Prostate gland (tissue), 2 donors: ENCODE data around the gene TLR3.

ENCODE experiments used
- POLR2A ChIP-seq: fragments of 450-650 bp; IDR thresholded peaks from one replicate; pipeline ENCODE4 v1.6.1; 2016; ENCODE audit warnings: antibody characterized with exemption, mild to moderate bottlenecking
- TF ChIP-seq, protein P1 (sequence below), 4 experiments: fragments of 200-600 bp in 2 of 4; fragments of 450-650 bp in 2 of 4; sonication (generic) in 2 of 4; IDR thresholded peaks; 1 replicate in 3 of 4; 2 replicates in 1 of 4; pipeline ENCODE4 v1.5.1; 2016 to 2019; ENCODE audit warnings: antibody characterized with exemption in 4 of 4, mild to moderate bottlenecking in 2 of 4, moderate library complexity in 2 of 4

DNA sequence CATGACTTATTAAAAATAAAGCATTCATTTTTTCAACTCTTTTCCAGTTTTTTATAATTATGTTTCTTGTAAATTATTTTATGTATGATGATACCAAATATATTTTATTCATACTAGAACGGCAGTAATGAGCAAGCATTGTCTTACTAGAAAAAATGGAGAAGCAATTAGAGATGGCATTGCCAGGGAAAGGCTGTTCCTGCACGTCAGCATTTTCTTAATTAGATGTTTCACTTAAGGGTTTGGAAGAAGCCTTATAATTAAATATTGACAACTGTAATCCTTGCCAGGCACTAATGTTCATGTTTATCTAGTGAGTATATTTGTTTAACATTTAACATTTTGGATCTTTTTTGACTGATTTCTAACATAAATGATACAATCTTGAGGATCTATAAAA, 52.1 kb downstream of the TLR3 start:
- TF ChIP-seq, protein P1, sequence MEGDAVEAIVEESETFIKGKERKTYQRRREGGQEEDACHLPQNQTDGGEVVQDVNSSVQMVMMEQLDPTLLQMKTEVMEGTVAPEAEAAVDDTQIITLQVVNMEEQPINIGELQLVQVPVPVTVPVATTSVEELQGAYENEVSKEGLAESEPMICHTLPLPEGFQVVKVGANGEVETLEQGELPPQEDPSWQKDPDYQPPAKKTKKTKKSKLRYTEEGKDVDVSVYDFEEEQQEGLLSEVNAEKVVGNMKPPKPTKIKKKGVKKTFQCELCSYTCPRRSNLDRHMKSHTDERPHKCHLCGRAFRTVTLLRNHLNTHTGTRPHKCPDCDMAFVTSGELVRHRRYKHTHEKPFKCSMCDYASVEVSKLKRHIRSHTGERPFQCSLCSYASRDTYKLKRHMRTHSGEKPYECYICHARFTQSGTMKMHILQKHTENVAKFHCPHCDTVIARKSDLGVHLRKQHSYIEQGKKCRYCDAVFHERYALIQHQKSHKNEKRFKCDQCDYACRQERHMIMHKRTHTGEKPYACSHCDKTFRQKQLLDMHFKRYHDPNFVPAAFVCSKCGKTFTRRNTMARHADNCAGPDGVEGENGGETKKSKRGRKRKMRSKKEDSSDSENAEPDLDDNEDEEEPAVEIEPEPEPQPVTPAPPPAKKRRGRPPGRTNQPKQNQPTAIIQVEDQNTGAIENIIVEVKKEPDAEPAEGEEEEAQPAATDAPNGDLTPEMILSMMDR (IDR thresholded peaks at IDR 0.05) = no peak
- TF ChIP-seq POLR2A = no peak
